GM23338 (cell line): ENCODE results near the gene SGO2. TPM values are rescaled to one million over a fixed set of nuclear protein-coding genes. Genes with fewer than 3 reads are reported as not detected.

Experiments used
- ATAC-seq: fragments of 200-7000 bp; cut with Tn5 transposase; 3 replicates; pipeline ENCODE4 v1.9.1; 2020
- DNase-seq: peaks from one replicate; pipeline ENCODE4 v3.0.0-alpha.2; 2015; ENCODE audit warnings: low spot score
- H2AFZ ChIP-seq: fragments of 200-600 bp; sonication (generic); 2 replicates; pipeline ENCODE4 v1.8.0; 2016; ENCODE audit warnings: antibody characterized with exemption, mild to moderate bottlenecking, moderate library complexity
- H3F3A ChIP-seq: fragments of 200-600 bp; sonication (generic); replicated peaks from 2 replicates; pipeline ENCODE4 v1.8.0; 2017; ENCODE audit warnings: antibody characterized with exemption, mixed run types, low read depth
- H3K27ac ChIP-seq: fragments of 200-600 bp; sonication (generic); 2 replicates; pipeline ENCODE4 v1.6.1; 2016; ENCODE audit warnings: low read depth
- H3K27me3 ChIP-seq: fragments of 200-600 bp; sonication (generic); 2 replicates; pipeline ENCODE4 v1.8.0; 2016; ENCODE audit warnings: mild to moderate bottlenecking, mixed run types, moderate library complexity; ENCODE audit not compliant: insufficient read depth
- H3K36me3 ChIP-seq: fragments of 200-600 bp; sonication (generic); 2 replicates; pipeline ENCODE4 v1.8.0; 2016; ENCODE audit warnings: mild to moderate bottlenecking; ENCODE audit not compliant: insufficient read depth
- H3K4me1 ChIP-seq: fragments of 200-600 bp; sonication (generic); 2 replicates; pipeline ENCODE4 v1.8.0; 2016; ENCODE audit warnings: mild to moderate bottlenecking, moderate library complexity; ENCODE audit not compliant: insufficient read depth
- H3K4me2 ChIP-seq: fragments of 200-600 bp; sonication (generic); 2 replicates; pipeline ENCODE4 v1.7.1; 2017; ENCODE audit warnings: mixed run types
- H3K4me3 ChIP-seq: fragments of 200-600 bp; sonication (generic); 2 replicates; pipeline ENCODE4 v1.6.1; 2016; ENCODE audit warnings: mixed run types
- H3K79me2 ChIP-seq: fragments of 200-600 bp; sonication (generic); replicated peaks from 2 replicates; pipeline ENCODE4 v1.8.0; 2017; ENCODE audit warnings: mild to moderate bottlenecking; ENCODE audit not compliant: insufficient read depth
- H3K9me2 ChIP-seq: fragments of 200-600 bp; sonication (generic); 2 replicates; pipeline ENCODE4 v1.8.0; 2017; ENCODE audit not compliant: insufficient read depth
- H4K20me1 ChIP-seq: fragments of 200-600 bp; sonication (generic); replicated peaks from 2 replicates; pipeline ENCODE4 v1.8.0; 2017; ENCODE audit warnings: mild to moderate bottlenecking; ENCODE audit not compliant: insufficient read depth
- H3K27ac Mint-ChIP-seq: 2 replicates; pipeline ENCODE4 v1.8.0; 2020; ENCODE audit warnings: inconsistent platforms, mild to moderate bottlenecking, moderate library complexity, mixed read lengths
- H3K27me3 Mint-ChIP-seq: 3 replicates; pipeline ENCODE4 v1.8.0; 2022; ENCODE audit warnings: low read depth, mild to moderate bottlenecking, moderate library complexity, mixed read lengths, inconsistent platforms; ENCODE audit not compliant: insufficient read depth, poor library complexity
- H3K36me3 Mint-ChIP-seq: 3 replicates; pipeline ENCODE4 v1.8.0; 2021; ENCODE audit warnings: low read depth, mild to moderate bottlenecking, inconsistent platforms, moderate library complexity, mixed read lengths
- H3K4me1 Mint-ChIP-seq: 3 replicates; pipeline ENCODE4 v1.8.0; 2020; ENCODE audit warnings: mild to moderate bottlenecking, inconsistent platforms, mixed read lengths
- H3K4me3 Mint-ChIP-seq: 3 replicates; pipeline ENCODE4 v1.8.0; 2021; ENCODE audit warnings: moderate library complexity, mild to moderate bottlenecking, inconsistent platforms, mixed read lengths
- H3K9me3 Mint-ChIP-seq: 3 replicates; pipeline ENCODE4 v1.8.0; 2020; ENCODE audit warnings: moderate library complexity, mild to moderate bottlenecking, inconsistent platforms, mixed read lengths
- EZH2 ChIP-seq: fragments of 200-600 bp; sonication (generic); IDR thresholded peaks from one replicate; pipeline ENCODE4 v1.8.0; 2017; ENCODE audit warnings: antibody characterized with exemption, mild to moderate bottlenecking, low read depth; ENCODE audit not compliant: unreplicated experiment
- EZH2phosphoT487 ChIP-seq: fragments of 200-600 bp; sonication (generic); IDR thresholded peaks from one replicate; pipeline ENCODE4 v1.8.1; 2018; ENCODE audit warnings: antibody characterized with exemption; ENCODE audit not compliant: unreplicated experiment
- JUNB ChIP-seq: IDR thresholded peaks from one replicate; pipeline ENCODE4 v1.6.1; 2016; ENCODE audit warnings: antibody characterized with exemption; ENCODE audit not compliant: unreplicated experiment
- NANOG ChIP-seq: IDR thresholded peaks from 2 replicates; pipeline ENCODE4 v1.6.1; 2016; ENCODE audit warnings: antibody characterized with exemption, borderline replicate concordance
- POLR2AphosphoS5 ChIP-seq: IDR thresholded peaks from 2 replicates; pipeline ENCODE4 v1.6.1; 2016; ENCODE audit warnings: antibody characterized with exemption, low read depth
- REST ChIP-seq: IDR thresholded peaks from one replicate; pipeline ENCODE4 v1.6.1; 2018; ENCODE audit warnings: antibody characterized with exemption; ENCODE audit not compliant: unreplicated experiment
- STAT1 ChIP-seq: IDR thresholded peaks from one replicate; pipeline ENCODE4 v1.6.1; 2016; ENCODE audit warnings: antibody characterized with exemption; ENCODE audit not compliant: unreplicated experiment
- ZNF114 ChIP-seq: fragments of 250-450 bp; sonication (Bioruptor Pico); IDR thresholded peaks from 2 replicates; pipeline ENCODE4 v1.5.0; 2020; ENCODE audit warnings: mild to moderate bottlenecking, moderate library complexity
- ZNF331 ChIP-seq: fragments of 250-450 bp; sonication (Bioruptor Pico); IDR thresholded peaks from 2 replicates; pipeline ENCODE4 v1.5.0; 2020; ENCODE audit warnings: low read depth, mild to moderate bottlenecking, moderate library complexity
- ZNF462 ChIP-seq: fragments of 250-450 bp; sonication (Bioruptor Pico); IDR thresholded peaks from 2 replicates; pipeline ENCODE4 v1.5.0; 2020; ENCODE audit warnings: mild to moderate bottlenecking, moderate library complexity
- polyA plus RNA-seq: library from polyadenylated mRNA; unstranded; fragments of >200 nt; fragmentation: Nextera tagmentation; extraction: Ambion mirVana; gene quantifications from 2 replicates; pipeline ENCODE4 v1.2.1, GENCODE V29; 2016
- total RNA-seq: library from RNA; depleted of rRNA; stranded (reverse); fragments of >200 nt; shearing (Covaris generic); gene quantifications from 2 replicates; pipeline ENCODE4 v1.2.3, GENCODE V29; 2014
- TF ChIP-seq, protein P1 (sequence below), 2 experiments: fragments of 200-600 bp in 1 of 2; sonication (generic) in 1 of 2; conservative IDR thresholded peaks; 2 replicates each; pipeline versions ENCODE4 v1.5.1 to v1.6.1; 2016 to 2017; ENCODE audit warnings: antibody characterized with exemption in 2 of 2, low read depth in 2 of 2, mild to moderate bottlenecking in 2 of 2, moderate library complexity in 1 of 2

The SGO2 gene
- total and polyA plus RNA-seq, 2 experiments from 2014 or later: 32.6 to 47.7 TPM

DNA sequence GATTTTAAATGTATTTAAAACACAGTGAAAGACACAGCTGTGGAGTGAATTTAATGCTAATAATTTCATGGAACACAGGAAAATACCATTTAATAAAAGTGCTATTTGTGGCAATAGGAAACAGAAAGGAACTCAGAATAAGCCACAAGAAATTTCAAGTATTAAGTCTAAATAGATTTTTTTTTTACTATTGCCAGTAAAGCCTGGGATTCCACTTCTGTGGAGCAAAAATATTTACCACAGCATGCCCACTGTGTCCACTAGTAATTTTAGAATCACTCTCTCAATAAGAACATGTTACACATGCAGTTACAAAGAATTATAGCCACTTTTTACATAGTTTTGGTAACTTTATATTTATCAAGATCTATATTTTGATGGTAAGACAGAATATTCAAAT, 33.4 kb upstream of the SGO2 start (continued):
- no peak for TF ChIP-seq ZNF462

DNA sequence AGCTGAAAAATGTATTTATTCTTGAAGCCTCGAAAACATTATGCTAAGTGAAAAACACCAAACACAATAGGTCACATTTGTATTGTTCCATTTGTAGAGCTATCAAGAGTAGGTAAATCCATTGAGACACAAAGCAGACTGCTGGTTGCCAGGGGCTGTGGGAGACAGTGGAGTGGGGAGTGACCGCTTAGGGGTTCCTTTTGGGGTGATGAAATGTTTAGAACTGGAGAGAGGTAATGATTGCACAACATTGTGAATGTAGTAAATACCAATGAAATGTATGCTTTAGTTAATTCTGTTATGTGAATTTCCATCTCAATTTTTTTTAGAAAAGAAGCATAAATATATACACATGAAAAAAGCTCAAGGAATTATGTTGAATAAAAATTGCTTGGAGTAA, 32.0 kb upstream of the SGO2 start:
- Histone ChIP-seq H3K36me3 (no peaks in the 10 kb centered on the region), H3K4me2 (no peak overlapping the region), H4K20me1 (no peaks in the 10 kb centered on the region), H2AFZ (no peak overlapping the region), H3K27ac (no peak overlapping the region), H3K79me2 (no peaks in the 10 kb centered on the region), H3K4me1 (no peaks in the 10 kb centered on the region), H3F3A (no peaks in the 10 kb centered on the region), H3K4me3 (no peak overlapping the region), H3K9me2 (no peaks in the 10 kb centered on the region), H3K27me3 (no peaks in the 10 kb centered on the region)
- H3K4me1 Mint-ChIP-seq: no peaks in the 10 kb centered on the region
- DNase-seq (no peak), ATAC-seq (no peak)
- H3K27ac Mint-ChIP-seq: no peak overlapping the region
- H3K36me3 Mint-ChIP-seq: peaks cover 24% of the 10 kb centered on the region
- no peaks in the 10 kb centered on the region for H3K27me3 Mint-ChIP-seq
- H3K4me3 Mint-ChIP-seq: no peak overlapping the region
- peaks cover 5% of the 10 kb centered on the region; the same call in 2 of the 3 replicates for H3K9me3 Mint-ChIP-seq
- TF ChIP-seq STAT1: no peak
- no peak for TF ChIP-seq EZH2
- no peak for TF ChIP-seq REST
- TF ChIP-seq, protein P1, sequence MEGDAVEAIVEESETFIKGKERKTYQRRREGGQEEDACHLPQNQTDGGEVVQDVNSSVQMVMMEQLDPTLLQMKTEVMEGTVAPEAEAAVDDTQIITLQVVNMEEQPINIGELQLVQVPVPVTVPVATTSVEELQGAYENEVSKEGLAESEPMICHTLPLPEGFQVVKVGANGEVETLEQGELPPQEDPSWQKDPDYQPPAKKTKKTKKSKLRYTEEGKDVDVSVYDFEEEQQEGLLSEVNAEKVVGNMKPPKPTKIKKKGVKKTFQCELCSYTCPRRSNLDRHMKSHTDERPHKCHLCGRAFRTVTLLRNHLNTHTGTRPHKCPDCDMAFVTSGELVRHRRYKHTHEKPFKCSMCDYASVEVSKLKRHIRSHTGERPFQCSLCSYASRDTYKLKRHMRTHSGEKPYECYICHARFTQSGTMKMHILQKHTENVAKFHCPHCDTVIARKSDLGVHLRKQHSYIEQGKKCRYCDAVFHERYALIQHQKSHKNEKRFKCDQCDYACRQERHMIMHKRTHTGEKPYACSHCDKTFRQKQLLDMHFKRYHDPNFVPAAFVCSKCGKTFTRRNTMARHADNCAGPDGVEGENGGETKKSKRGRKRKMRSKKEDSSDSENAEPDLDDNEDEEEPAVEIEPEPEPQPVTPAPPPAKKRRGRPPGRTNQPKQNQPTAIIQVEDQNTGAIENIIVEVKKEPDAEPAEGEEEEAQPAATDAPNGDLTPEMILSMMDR (conservative IDR thresholded peaks at IDR 0.05; ENCODE audit: low read depth in 2 of 2): no peak
- TF ChIP-seq NANOG: no peak
- no peak for TF ChIP-seq ZNF114 (CRISPR knock-in tag)
- TF ChIP-seq EZH2phosphoT487: no peak
- no peak for TF ChIP-seq ZNF331 (CRISPR knock-in tag)
- no peak for TF ChIP-seq JUNB
- no peak for TF ChIP-seq POLR2AphosphoS5
